Measurements from ENCODE around the gene PNMA8C. TPM values are rescaled to one million over a fixed set of nuclear protein-coding genes. Genes with fewer than 3 reads are reported as not detected.

PNMA8C gene
- polyA plus RNA-seq, 1 of the 3 experiments (the other 2 are of a cell fraction): 1.3 TPM

DNA sequence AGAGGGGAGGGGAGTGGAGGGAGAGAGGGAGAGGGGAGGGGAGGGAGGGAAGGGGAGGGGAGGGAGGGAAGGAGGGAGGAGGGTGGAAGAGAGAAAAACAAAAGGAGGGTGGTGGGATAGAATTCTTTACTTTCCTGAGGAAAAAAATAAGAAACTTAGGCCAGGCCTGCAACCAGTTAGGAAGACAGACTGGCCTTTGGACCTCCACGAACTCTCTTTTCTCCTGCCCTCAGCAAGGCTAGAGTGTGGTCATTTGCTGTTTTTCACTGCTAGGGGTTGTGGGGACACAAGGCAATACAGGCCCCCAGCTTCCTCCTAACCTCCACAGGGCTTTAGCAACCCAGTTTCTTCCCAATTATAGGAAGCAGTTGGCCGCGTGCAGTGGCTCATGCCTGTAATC lies 19.5 kb downstream of the PNMA8C start:
- no peak for TF ChIP-seq NRF1 (IDR thresholded peaks at IDR 0.05; ENCODE audit: low read depth, low read length)
- POLR2A ChIA-PET: no interaction called here
- no peak overlapping the region for H3K9ac ChIP-seq
- DNase-seq: no peak
- H3F3A ChIP-seq (replicated peaks; ENCODE audit: insufficient read depth): no peaks in the 10 kb centered on the region
- no peaks in the 10 kb centered on the region for H3K4me1 ChIP-seq (ENCODE audit: control insufficient read depth in 1 of 2, insufficient read depth in 2 of 2, low read depth in 1 of 2, low read length in 1 of 2)
- no peak overlapping the region for H3K27ac ChIP-seq (ENCODE audit: low read depth in 2 of 2, low read length in 1 of 2)
- H3K27me3 ChIP-seq (ENCODE audit: insufficient read depth): no peaks in the 10 kb centered on the region
- H3K4me2 ChIP-seq: no peak overlapping the region
- H3K4me3 ChIP-seq (ENCODE audit: low read depth in 2 of 2, low read length in 1 of 2): no peak overlapping the region
- no peak overlapping the region for H2AFZ ChIP-seq (ENCODE audit: low read depth)
- H3K9me3 ChIP-seq: no peaks in the 10 kb centered on the region
- CTCF ChIA-PET: interaction anchor here (0.7 to 5.9 kb wide), 5 partner anchors 8 to 78 kb away, joined by 4 to 44 read pairs (median 9); no protein-coding TSS in a partner anchor
- no peaks in the 10 kb centered on the region for H4K20me1 ChIP-seq (ENCODE audit: insufficient read depth)
- no peaks in the 10 kb centered on the region for H3K79me2 ChIP-seq (ENCODE audit: insufficient read depth)
- H3K36me3 ChIP-seq (replicated peaks in 1 of 2; ENCODE audit: control insufficient read depth in 1 of 2, insufficient read depth in 2 of 2, low read length in 1 of 2): no peaks in the 10 kb centered on the region
- WGBS (ENCODE audit: low lambda C conversion rate): 87% methylated on average over 3 of the region's 3 CpGs
- no peaks in the 10 kb centered on the region for H3K9me2 ChIP-seq

DNA sequence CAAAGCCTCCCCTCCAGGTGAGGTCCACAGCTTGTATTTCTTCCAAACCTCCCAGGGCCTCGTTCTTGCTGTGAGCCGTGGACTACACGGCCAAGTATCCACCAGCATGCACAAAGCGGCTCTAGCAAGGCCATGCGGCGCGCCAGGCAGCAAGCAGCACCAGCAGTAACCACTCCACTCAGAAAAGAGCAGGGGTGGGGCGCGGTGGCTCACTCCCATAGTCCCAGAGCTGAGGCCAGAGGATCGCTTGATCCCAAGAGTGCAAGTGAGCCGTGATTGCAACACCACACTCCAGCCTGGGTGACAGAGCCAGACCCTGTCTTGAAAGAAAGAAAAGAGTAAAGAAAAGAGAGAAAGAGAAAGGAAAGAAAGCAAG lies 20.1 kb downstream of the PNMA8C start:
- H3K79me2 ChIP-seq (ENCODE audit: insufficient read depth): no peaks in the 10 kb centered on the region
- no peak overlapping the region for H3K27ac ChIP-seq (ENCODE audit: low read depth in 2 of 2, low read length in 1 of 2)
- no peaks in the 10 kb centered on the region for H4K20me1 ChIP-seq (ENCODE audit: insufficient read depth)
- H3K9ac ChIP-seq: no peak overlapping the region
- ChIA-PET POLR2A (no interaction called here), CTCF (interaction anchor here (0.6 to 5.9 kb wide), 5 partner anchors 8 to 79 kb away, joined by 3 to 44 read pairs (median 4); no protein-coding TSS in a partner anchor)
- no peak overlapping the region for H2AFZ ChIP-seq (ENCODE audit: low read depth)
- WGBS (ENCODE audit: low lambda C conversion rate): 83% methylated on average over 11 of the region's 11 CpGs
- no peaks in the 10 kb centered on the region for H3F3A ChIP-seq (replicated peaks; ENCODE audit: insufficient read depth)
- H3K4me3 ChIP-seq (ENCODE audit: low read depth in 2 of 2, low read length in 1 of 2): no peak overlapping the region
- H3K27me3 ChIP-seq (ENCODE audit: insufficient read depth): no peaks in the 10 kb centered on the region
- no peak for DNase-seq
- TF ChIP-seq, protein P1, sequence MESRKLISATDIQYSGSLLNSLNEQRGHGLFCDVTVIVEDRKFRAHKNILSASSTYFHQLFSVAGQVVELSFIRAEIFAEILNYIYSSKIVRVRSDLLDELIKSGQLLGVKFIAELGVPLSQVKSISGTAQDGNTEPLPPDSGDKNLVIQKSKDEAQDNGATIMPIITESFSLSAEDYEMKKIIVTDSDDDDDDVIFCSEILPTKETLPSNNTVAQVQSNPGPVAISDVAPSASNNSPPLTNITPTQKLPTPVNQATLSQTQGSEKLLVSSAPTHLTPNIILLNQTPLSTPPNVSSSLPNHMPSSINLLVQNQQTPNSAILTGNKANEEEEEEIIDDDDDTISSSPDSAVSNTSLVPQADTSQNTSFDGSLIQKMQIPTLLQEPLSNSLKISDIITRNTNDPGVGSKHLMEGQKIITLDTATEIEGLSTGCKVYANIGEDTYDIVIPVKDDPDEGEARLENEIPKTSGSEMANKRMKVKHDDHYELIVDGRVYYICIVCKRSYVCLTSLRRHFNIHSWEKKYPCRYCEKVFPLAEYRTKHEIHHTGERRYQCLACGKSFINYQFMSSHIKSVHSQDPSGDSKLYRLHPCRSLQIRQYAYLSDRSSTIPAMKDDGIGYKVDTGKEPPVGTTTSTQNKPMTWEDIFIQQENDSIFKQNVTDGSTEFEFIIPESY (IDR thresholded peaks at IDR 0.05; ENCODE audit: borderline replicate concordance, low read depth): no peak
- TF ChIP-seq CHD2 (IDR thresholded peaks at IDR 0.05; ENCODE audit: low read length, partially characterized antibody): no peak
- TF ChIP-seq TEAD4 (IDR thresholded peaks at IDR 0.05; ENCODE audit: borderline replicate concordance, insufficient read depth): no peak
- TF ChIP-seq, protein P2, sequence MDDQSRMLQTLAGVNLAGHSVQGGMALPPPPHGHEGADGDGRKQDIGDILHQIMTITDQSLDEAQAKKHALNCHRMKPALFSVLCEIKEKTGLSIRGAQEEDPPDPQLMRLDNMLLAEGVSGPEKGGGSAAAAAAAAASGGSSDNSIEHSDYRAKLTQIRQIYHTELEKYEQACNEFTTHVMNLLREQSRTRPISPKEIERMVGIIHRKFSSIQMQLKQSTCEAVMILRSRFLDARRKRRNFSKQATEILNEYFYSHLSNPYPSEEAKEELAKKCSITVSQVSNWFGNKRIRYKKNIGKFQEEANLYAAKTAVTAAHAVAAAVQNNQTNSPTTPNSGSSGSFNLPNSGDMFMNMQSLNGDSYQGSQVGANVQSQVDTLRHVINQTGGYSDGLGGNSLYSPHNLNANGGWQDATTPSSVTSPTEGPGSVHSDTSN (IDR thresholded peaks at IDR 0.05): no peak
- TF ChIP-seq NFIC (IDR thresholded peaks at IDR 0.05; ENCODE audit: borderline replicate concordance): no peak
- TF ChIP-seq, protein P3, sequence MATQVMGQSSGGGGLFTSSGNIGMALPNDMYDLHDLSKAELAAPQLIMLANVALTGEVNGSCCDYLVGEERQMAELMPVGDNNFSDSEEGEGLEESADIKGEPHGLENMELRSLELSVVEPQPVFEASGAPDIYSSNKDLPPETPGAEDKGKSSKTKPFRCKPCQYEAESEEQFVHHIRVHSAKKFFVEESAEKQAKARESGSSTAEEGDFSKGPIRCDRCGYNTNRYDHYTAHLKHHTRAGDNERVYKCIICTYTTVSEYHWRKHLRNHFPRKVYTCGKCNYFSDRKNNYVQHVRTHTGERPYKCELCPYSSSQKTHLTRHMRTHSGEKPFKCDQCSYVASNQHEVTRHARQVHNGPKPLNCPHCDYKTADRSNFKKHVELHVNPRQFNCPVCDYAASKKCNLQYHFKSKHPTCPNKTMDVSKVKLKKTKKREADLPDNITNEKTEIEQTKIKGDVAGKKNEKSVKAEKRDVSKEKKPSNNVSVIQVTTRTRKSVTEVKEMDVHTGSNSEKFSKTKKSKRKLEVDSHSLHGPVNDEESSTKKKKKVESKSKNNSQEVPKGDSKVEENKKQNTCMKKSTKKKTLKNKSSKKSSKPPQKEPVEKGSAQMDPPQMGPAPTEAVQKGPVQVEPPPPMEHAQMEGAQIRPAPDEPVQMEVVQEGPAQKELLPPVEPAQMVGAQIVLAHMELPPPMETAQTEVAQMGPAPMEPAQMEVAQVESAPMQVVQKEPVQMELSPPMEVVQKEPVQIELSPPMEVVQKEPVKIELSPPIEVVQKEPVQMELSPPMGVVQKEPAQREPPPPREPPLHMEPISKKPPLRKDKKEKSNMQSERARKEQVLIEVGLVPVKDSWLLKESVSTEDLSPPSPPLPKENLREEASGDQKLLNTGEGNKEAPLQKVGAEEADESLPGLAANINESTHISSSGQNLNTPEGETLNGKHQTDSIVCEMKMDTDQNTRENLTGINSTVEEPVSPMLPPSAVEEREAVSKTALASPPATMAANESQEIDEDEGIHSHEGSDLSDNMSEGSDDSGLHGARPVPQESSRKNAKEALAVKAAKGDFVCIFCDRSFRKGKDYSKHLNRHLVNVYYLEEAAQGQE (IDR thresholded peaks at IDR 0.05; ENCODE audit: low read depth, low read length): no peak
- TF ChIP-seq RXRA (IDR thresholded peaks at IDR 0.05; ENCODE audit: borderline replicate concordance, low read depth): no peak
- no peak for TF ChIP-seq RAD21 (IDR thresholded peaks at IDR 0.05; ENCODE audit: low read length)
- TF ChIP-seq MEF2A (IDR thresholded peaks at IDR 0.05; ENCODE audit: borderline replicate concordance, low read depth): no peak
- TF ChIP-seq TAF1 (IDR thresholded peaks at IDR 0.05; ENCODE audit: borderline replicate concordance, low read depth, low read length): no peak
- no peak for TF ChIP-seq FOSL2 (IDR thresholded peaks at IDR 0.05; ENCODE audit: borderline replicate concordance, low read depth)
- TF ChIP-seq YY1 (IDR thresholded peaks at IDR 0.05; ENCODE audit: low read depth): no peak
- no peak for TF ChIP-seq EZH2phosphoT487 (IDR thresholded peaks at IDR 0.05; ENCODE audit: borderline replicate concordance, low read depth)
- no peak for TF ChIP-seq SMC3 (IDR thresholded peaks at IDR 0.05; ENCODE audit: low read depth, low read length)
- no peak overlapping the region for H3K4me2 ChIP-seq
- no peaks in the 10 kb centered on the region for H3K9me2 ChIP-seq
- H3K36me3 ChIP-seq (replicated peaks in 1 of 2; ENCODE audit: control insufficient read depth in 1 of 2, insufficient read depth in 2 of 2, low read length in 1 of 2): no peaks in the 10 kb centered on the region
- H3K9me3 ChIP-seq: no peaks in the 10 kb centered on the region
- H3K4me1 ChIP-seq (ENCODE audit: control insufficient read depth in 1 of 2, insufficient read depth in 2 of 2, low read depth in 1 of 2, low read length in 1 of 2): no peaks in the 10 kb centered on the region

All from SK-N-SH (cell line).